Endothelial cell of umbilical vein (primary cell): ENCODE data around the gene ICAM3. TPM values are rescaled to one million over a fixed set of nuclear protein-coding genes. Genes with fewer than 3 reads are reported as not detected.

Experiments
- BruUV-seq: library from RNA; stranded (reverse); fragments of 400-500 nt; replicated peaks from 2 replicates; lab custom pipeline; 2021; lab: Mats Ljungman, UMichigan
- CTCF ChIA-PET: fragments of 300-600, 350-600 bp; sonication (Branson Sonifier 250); formaldehyde crosslinking; loops from one replicate; lab custom pipeline; 2021; ENCODE audit warnings: antibody characterized with exemption, inconsistent platforms; lab: Charles Lee
- POLR2A ChIA-PET: fragments of 300-600, 350-600 bp; sonication (Branson Sonifier 250); formaldehyde crosslinking; loops from one replicate; lab custom pipeline; 2021; ENCODE audit warnings: antibody characterized with exemption, inconsistent platforms; lab: Charles Lee
- DNase-seq: peaks from one replicate; pipeline ENCODE4 v3.0.0-alpha.2; 2011; ENCODE audit warnings: low read depth, low spot score
- FAIRE-seq: peaks from 2 replicates; lab custom pipeline; 2011; peaks lifted over from hg19 to GRCh38; lab: Jason Lieb, UNC
- H2AFZ ChIP-seq: 2 replicates; pipeline ENCODE4 v1.6.0; 2012; ENCODE audit warnings: low read depth, low read length, control low read depth, inconsistent platforms
- H3K27ac ChIP-seq: 2 replicates; pipeline ENCODE4 v1.5.1; 2011; ENCODE audit warnings: low read depth, mild to moderate bottlenecking, control low read depth, low read length, moderate library complexity; ENCODE audit not compliant: insufficient read depth
- H3K27me3 ChIP-seq, 2 experiments: 2 replicates each; pipeline versions ENCODE4 v1.6.0 to v1.6.1; 2011; ENCODE audit warnings: low read length in 2 of 2, mixed read lengths in 1 of 2; ENCODE audit not compliant: control insufficient read depth in 2 of 2, insufficient read depth in 2 of 2
- H3K36me3 ChIP-seq, 2 experiments: 2 replicates in 1 of 2; 3 replicates in 1 of 2; pipeline ENCODE4 v1.5.1; 2011; ENCODE audit warnings: low read length in 2 of 2, mild to moderate bottlenecking in 1 of 2, moderate library complexity in 1 of 2; ENCODE audit not compliant: control insufficient read depth in 2 of 2, insufficient read depth in 2 of 2; ENCODE audit errors: extremely low read depth in 1 of 2
- H3K4me1 ChIP-seq: 3 replicates; pipeline ENCODE4 v1.5.1; 2011; ENCODE audit warnings: mild to moderate bottlenecking, low read length; ENCODE audit not compliant: control insufficient read depth, insufficient read depth; ENCODE audit errors: extremely low read depth
- H3K4me2 ChIP-seq: 2 replicates; pipeline ENCODE4 v1.6.1; 2011; ENCODE audit warnings: low read length, control low read depth, mixed read lengths; ENCODE audit not compliant: insufficient read depth
- H3K4me3 ChIP-seq, 3 experiments: fragments of 200-600 bp in 1 of 3; sonication (generic), shearing (Covaris generic) in 1 of 3; replicated peaks in 1 of 3; 2 replicates each; pipeline ENCODE4 v1.5.1; 2011 to 2016; ENCODE audit warnings: control low read depth in 3 of 3, low read length in 3 of 3, mild to moderate bottlenecking in 2 of 3, inconsistent platforms in 1 of 3, low read depth in 1 of 3, moderate library complexity in 1 of 3; ENCODE audit not compliant: insufficient read depth in 1 of 3
- H3K79me2 ChIP-seq: 2 replicates; pipeline ENCODE4 v1.6.0; 2012; ENCODE audit warnings: low read length, inconsistent platforms; ENCODE audit not compliant: control insufficient read depth, insufficient read depth
- H3K9ac ChIP-seq: replicated peaks from 2 replicates; pipeline ENCODE3; 2011; ENCODE audit warnings: low read length, control low read depth; ENCODE audit not compliant: insufficient read depth; ENCODE audit errors: extremely low read depth
- H3K9me1 ChIP-seq: replicated peaks from 3 replicates; pipeline ENCODE4 v1.6.0; 2011; ENCODE audit warnings: mild to moderate bottlenecking, low read length; ENCODE audit not compliant: control insufficient read depth, insufficient read depth; ENCODE audit errors: extremely low read depth
- H3K9me3 ChIP-seq: replicated peaks from 2 replicates; pipeline ENCODE4 v1.5.1; 2012; ENCODE audit warnings: low read length, inconsistent platforms; ENCODE audit not compliant: control insufficient read depth, insufficient read depth
- H4K20me1 ChIP-seq: replicated peaks from 2 replicates; pipeline ENCODE3; 2011; ENCODE audit warnings: mild to moderate bottlenecking, low read length; ENCODE audit not compliant: control insufficient read depth, insufficient read depth; ENCODE audit errors: extremely low read depth
- CTCF ChIP-seq, 2 donors: IDR thresholded peaks; 1 replicate in 1 of 2; 2 replicates in 1 of 2; pipeline ENCODE4 v1.5.1; 2011; ENCODE audit warnings: low read length in 2 of 2, mild to moderate bottlenecking in 2 of 2, moderate library complexity in 2 of 2, control low read depth in 1 of 2, inconsistent platforms in 1 of 2, low read depth in 1 of 2; ENCODE audit not compliant: insufficient read depth in 1 of 2; ENCODE audit errors: extremely low read depth in 1 of 2
- EZH2 ChIP-seq: IDR thresholded peaks from 2 replicates; pipeline ENCODE4 v1.6.1; 2012; ENCODE audit warnings: borderline replicate concordance, low read depth, mild to moderate bottlenecking, moderate library complexity, low read length, inconsistent platforms; ENCODE audit not compliant: severe bottlenecking
- FOS ChIP-seq: IDR thresholded peaks from 2 replicates; pipeline ENCODE4 v1.6.1; 2011; ENCODE audit warnings: mild to moderate bottlenecking, low read length, moderate library complexity, borderline replicate concordance; ENCODE audit not compliant: insufficient read depth
- GATA2 ChIP-seq: IDR thresholded peaks from 2 replicates; pipeline ENCODE4 v1.7.0; 2011; ENCODE audit warnings: low read depth, mild to moderate bottlenecking, moderate library complexity, mixed read lengths, low read length; ENCODE audit not compliant: insufficient read length, insufficient read depth
- JUN ChIP-seq: IDR thresholded peaks from 2 replicates; pipeline ENCODE4 v1.6.1; 2011; ENCODE audit warnings: borderline replicate concordance, low read depth; ENCODE audit not compliant: insufficient read length, insufficient read depth
- MAX ChIP-seq: IDR thresholded peaks from 2 replicates; pipeline ENCODE4 v1.6.1; 2011; ENCODE audit not compliant: insufficient read depth, insufficient read length
- MYC ChIP-seq: IDR thresholded peaks from one replicate; pipeline ENCODE4 v1.6.1; 2011; ENCODE audit warnings: mild to moderate bottlenecking, low read depth, low read length
- POLR2A ChIP-seq: IDR thresholded peaks from 2 replicates; pipeline ENCODE4 v1.6.1; 2012; ENCODE audit warnings: low read depth, mild to moderate bottlenecking, control low read depth, low read length
- POLR2AphosphoS5 ChIP-seq: IDR thresholded peaks from 2 replicates; pipeline ENCODE4 v1.6.1; 2012; ENCODE audit warnings: low read depth, mild to moderate bottlenecking, control low read depth, low read length, moderate library complexity; ENCODE audit not compliant: insufficient read depth
- dilution Hi-C: fragments of 300-500 bp; cut with MboI; formaldehyde crosslinking; loops from one replicate; pipeline ENCODE4 v1.15.0; 2019; ENCODE audit warnings: low sequenced_read_pairs; ENCODE audit not compliant: extremely low pct_ligation_motif_present
- intact Hi-C: fragments of 100-400 bp; cut with micrococcal nuclease; formaldehyde crosslinking; loops from one replicate; pipeline ENCODE4 v1.10.0; 2022
- polyA plus RNA-seq, 4 experiments: library from polyadenylated mRNA; depleted of rRNA in 3 of 4; stranded (reverse) in 3 of 4; unstranded in 1 of 4; fragments of >200 nt; gene quantifications; 2 replicates each; pipeline versions ENCODE4 v1.2.1 to v1.2.3, GENCODE V29; 2011 to 2012; ENCODE audit warnings: missing spikeins in 1 of 4
- total RNA-seq: library from RNA; stranded (reverse); gene quantifications from 2 replicates; pipeline ENCODE4 v1.2.3, GENCODE V29; 2021

Gene ICAM3
- total and polyA plus RNA-seq, 2 donors (not counting 3 experiments of a cell fraction or from before 2014, with no cell fraction given) = 6.7 to 11.6 TPM

DNA sequence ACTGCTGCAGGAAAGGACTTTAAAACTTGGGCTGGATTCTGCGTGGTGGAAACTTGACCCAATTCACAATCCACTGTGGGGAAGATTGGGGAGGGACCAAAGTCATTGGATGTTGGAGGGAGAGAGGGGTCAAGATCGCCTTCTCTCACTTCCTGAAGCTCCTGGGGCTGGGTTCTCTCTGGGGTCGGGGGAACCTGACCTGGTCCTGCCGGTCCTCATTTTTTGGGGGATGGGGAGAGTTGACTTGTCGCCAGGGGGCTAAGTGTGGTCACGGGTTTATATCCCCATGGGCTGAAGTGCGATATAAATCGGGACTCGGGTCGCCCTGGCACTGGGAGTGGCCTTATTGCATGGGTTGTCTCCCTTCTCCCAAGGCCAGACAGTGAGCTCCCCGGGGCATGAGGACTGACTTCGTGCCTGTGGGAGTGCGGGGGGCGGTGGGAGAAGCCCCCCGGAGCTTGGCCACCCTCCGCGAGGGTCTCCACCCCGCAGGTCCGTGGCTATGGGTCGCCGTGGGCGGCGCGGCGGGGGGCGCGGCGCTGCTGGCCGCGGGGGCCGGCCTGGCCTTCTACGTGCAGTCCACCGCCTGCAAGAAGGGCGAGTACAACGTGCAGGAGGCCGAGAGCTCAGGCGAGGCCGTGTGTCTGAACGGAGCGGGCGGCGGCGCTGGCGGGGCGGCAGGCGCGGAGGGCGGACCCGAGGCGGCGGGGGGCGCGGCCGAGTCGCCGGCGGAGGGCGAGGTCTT is 43.4 kb downstream of the ICAM3 start:
- no peak overlapping the region for H3K9ac ChIP-seq
- no peak for DNase-seq
- intact Hi-C loops = no loop called here
- no peak overlapping the region for H3K4me2 ChIP-seq
- no TSS peak for BruUV-seq
- no peak for FAIRE-seq
- TF ChIP-seq EZH2 (no peak), JUN (no peak), FOS (no peak), GATA2 (no peak), POLR2AphosphoS5 (no peak), MAX (no peak), MYC (no peak), POLR2A (no peak), CTCF (IDR thresholded peaks at IDR 0.05; ENCODE audit: extremely low read depth in 1 of 2, insufficient read depth in 1 of 2, low read depth in 1 of 2, low read length in 2 of 2) (no peak)
- H3K4me3 ChIP-seq = no peak overlapping the region
- H3K36me3 ChIP-seq = no peaks in the 10 kb centered on the region
- dilution Hi-C loops = no loop called here
- H3K4me1 ChIP-seq = peaks cover 8% of the 10 kb centered on the region
- no peaks in the 10 kb centered on the region for H4K20me1 ChIP-seq
- no peaks in the 10 kb centered on the region for H3K79me2 ChIP-seq
- H3K9me1 ChIP-seq = no peaks in the 10 kb centered on the region
- H3K27ac ChIP-seq = no peak overlapping the region
- no peaks in the 10 kb centered on the region for H3K9me3 ChIP-seq
- POLR2A ChIA-PET = no interaction called here
- H2AFZ ChIP-seq = no peak overlapping the region
- H3K27me3 ChIP-seq = peaks cover 42 to 52% of the 10 kb centered on the region in 2 experiments
- CTCF ChIA-PET = interaction anchor here (1.2 kb wide), 2 partner anchors 25 to 37 kb away, joined by 3 to 4 read pairs; partner anchors contain the start of gene ICAM1
